SK-N-MC (cell line): ENCODE results near the gene CRELD1.
A peak's percentile ranks its signal among the peaks of the same experiment; 100 is the strongest.

Source experiments
- DNase-seq: peaks from one replicate; pipeline ENCODE4 v3.0.0-alpha.2; 2011; ENCODE audit warnings: low read depth, low spot score
- H3K27ac ChIP-seq: fragments of 200-600 bp; sonication (generic); 2 replicates; pipeline ENCODE4 v1.5.1; 2016; ENCODE audit warnings: mixed run types
- H3K36me3 ChIP-seq: fragments of 200-600 bp; sonication (generic); 2 replicates; pipeline ENCODE4 v1.6.1; 2017; ENCODE audit warnings: antibody characterized with exemption, low read length, mixed read lengths; ENCODE audit not compliant: insufficient read depth
- H3K4me3 ChIP-seq: fragments of 200-600 bp; sonication (generic); 2 replicates; pipeline ENCODE4 v1.5.1; 2016
- H3K9ac ChIP-seq: fragments of 200-600 bp; sonication (generic); 2 replicates; pipeline ENCODE4 v1.8.0; 2017; ENCODE audit warnings: mixed run types, mixed read lengths; ENCODE audit not compliant: insufficient read length
- H3K9me3 ChIP-seq: fragments of 200-600 bp; sonication (generic); 2 replicates; pipeline ENCODE4 v1.6.1; 2017; ENCODE audit warnings: low read depth, mild to moderate bottlenecking, antibody characterized with exemption, low read length, moderate library complexity, mixed read lengths
- EZH2 ChIP-seq: fragments of 200-600 bp; sonication (generic); IDR thresholded peaks from one replicate; pipeline ENCODE4 v1.6.1; 2017; ENCODE audit warnings: antibody characterized with exemption
- FOXP2 ChIP-seq: optimal IDR thresholded peaks from 2 replicates; pipeline ENCODE3; 2011; ENCODE audit warnings: mild to moderate bottlenecking, moderate library complexity; ENCODE audit not compliant: insufficient read depth; ENCODE audit errors: extremely low read length, control extremely low read depth
- POLR2AphosphoS5 ChIP-seq: IDR thresholded peaks from 2 replicates; pipeline ENCODE4 v1.6.1; 2012; ENCODE audit warnings: mild to moderate bottlenecking, low read depth, low read length, borderline replicate concordance

The CRELD1 gene

DNA sequence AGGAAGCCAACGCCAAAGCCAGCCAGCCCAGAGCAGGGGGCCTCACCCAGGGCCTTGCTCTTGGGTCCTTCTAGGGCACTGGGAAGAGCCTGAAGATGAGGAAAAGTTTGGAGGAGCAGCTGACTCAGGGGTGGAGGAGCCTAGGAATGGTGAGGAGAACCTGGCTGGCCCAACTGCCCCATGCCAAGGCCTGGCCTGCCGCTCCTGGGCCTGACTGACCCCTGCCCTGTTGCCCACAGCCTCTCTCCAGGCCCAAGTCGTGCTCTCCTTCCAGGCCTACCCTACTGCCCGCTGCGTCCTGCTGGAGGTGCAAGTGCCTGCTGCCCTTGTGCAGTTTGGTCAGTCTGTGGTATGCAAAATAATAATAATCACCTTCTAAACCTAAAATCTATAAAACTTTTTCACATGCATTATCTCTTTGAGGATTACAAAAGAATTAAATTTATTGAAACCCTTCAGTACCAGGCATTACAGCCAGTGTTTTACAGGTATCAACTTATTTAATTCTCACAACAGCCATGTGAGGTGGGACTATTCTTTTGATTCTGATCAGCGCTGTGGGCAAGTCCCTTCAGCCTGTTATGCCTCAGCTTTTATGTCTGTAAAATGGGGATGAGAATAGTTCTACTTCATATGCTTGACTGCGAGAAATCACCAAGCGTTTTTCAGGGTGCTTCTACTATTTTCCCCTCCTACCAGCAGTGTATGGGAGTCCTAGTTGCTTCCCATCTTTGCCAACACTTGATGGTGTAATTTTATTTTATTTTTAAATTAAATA lies 15.2 kb upstream of the CRELD1 start:
- Histone ChIP-seq H3K9me3 (no peaks in the 10 kb centered on the region), H3K36me3 (no peaks in the 10 kb centered on the region), H3K9ac (no peak overlapping the region), H3K4me3 (no peak overlapping the region), H3K27ac (no peak overlapping the region)
- DNase-seq, result no peak
- TF ChIP-seq POLR2AphosphoS5, result no peak
- no peak for TF ChIP-seq EZH2
- TF ChIP-seq FOXP2, result no peak

DNA sequence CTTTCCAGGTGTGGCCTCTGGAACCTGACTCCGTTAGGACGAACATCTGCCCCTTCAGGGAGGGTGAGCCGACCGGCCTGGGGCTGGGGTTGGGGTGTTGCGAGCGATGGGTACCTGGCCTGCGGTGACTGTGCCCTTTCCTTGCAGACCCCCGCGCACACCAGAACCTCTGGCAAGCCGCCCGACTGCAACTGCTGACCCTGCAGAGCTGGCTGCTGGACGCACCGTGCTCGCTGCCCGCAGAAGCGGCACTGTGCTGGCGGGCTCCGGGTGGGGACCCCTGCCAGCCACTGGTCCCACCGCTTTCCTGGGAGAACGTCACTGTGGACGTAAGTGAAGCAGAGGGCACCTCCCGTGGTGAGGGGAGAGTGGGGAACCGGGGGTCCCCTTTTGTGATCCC lies 5.5 kb upstream of the CRELD1 start:
- TF ChIP-seq POLR2AphosphoS5, result no peak
- TF ChIP-seq FOXP2, result no peak
- TF ChIP-seq EZH2, result no peak
- H3K9ac ChIP-seq, result no peak overlapping the region
- H3K4me3 ChIP-seq, result no peak overlapping the region
- no peak for DNase-seq
- H3K9me3 ChIP-seq, result no peaks in the 10 kb centered on the region
- H3K36me3 ChIP-seq, result no peaks in the 10 kb centered on the region
- no peak overlapping the region for H3K27ac ChIP-seq

DNA sequence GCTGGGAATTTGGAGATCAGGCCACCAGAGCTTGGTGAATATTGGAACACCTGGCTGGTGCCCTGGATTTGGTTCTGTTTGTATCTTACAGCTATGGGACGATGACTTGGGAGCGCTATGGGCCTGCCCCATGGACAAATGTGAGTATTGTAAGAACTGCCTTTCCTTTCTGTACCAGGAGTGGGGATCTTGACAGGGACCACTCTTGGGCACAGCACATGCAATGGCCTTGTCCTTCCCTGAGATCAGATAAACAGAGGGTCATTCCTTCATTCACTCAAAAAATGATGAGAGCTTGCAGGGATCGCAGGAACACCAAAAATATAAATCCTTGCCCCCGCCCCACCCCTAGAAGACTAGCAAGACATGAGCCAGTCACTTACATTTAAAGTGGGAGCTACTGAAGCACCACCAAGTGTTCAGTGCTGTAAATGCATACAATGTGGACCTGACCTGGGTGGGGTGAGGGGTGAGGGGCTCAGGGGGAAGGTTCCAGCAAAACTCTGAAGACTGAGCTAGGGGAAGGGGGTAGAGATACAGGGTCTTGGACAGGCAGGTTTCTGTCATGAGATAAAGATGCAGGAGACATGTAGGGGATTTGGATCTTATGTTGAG lies 2.7 kb upstream of the CRELD1 start:
- Histone ChIP-seq H3K36me3 (no peaks in the 10 kb centered on the region), H3K4me3 (no peak overlapping the region), H3K9ac (no peak overlapping the region), H3K9me3 (no peaks in the 10 kb centered on the region), H3K27ac (no peak overlapping the region)
- DNase-seq, result no peak
- TF ChIP-seq EZH2 (no peak), POLR2AphosphoS5 (no peak), FOXP2 (no peak)

DNA sequence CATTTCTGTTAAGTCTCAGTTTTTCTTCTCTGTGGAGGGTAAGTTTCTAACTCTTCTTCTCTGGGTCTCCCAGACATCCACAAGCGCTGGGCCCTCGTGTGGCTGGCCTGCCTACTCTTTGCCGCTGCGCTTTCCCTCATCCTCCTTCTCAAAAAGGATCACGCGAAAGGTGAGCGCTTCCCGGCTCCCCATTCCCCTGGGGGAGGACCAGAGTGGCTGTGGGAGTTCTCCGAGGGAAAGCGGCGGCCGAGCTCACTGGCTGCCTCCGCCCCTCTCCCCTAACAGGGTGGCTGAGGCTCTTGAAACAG lies 1.1 kb upstream of the CRELD1 start:
- H3K27ac ChIP-seq, result no peak overlapping the region

DNA sequence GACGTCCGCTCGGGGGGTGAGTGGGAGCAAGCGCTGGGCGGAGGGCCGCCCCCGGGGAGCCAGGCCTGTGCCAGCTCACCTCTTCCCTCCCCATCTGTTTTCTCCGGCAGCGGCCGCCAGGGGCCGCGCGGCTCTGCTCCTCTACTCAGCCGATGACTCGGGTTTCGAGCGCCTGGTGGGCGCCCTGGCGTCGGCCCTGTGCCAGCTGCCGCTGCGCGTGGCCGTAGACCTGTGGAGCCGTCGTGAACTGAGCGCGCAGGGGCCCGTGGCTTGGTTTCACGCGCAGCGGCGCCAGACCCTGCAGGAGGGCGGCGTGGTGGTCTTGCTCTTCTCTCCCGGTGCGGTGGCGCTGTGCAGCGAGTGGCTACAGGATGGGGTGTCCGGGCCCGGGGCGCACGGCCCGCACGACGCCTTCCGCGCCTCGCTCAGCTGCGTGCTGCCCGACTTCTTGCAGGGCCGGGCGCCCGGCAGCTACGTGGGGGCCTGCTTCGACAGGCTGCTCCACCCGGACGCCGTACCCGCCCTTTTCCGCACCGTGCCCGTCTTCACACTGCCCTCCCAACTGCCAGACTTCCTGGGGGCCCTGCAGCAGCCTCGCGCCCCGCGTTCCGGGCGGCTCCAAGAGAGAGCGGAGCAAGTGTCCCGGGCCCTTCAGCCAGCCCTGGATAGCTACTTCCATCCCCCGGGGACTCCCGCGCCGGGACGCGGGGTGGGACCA lies 632 bp upstream of the CRELD1 start:
- Histone ChIP-seq H3K36me3 (no peaks in the 10 kb centered on the region), H3K9me3 (no peaks in the 10 kb centered on the region), H3K9ac (no peak overlapping the region), H3K4me3 (peak overlapping the region; percentile 81), H3K27ac (no peak overlapping the region)
- TF ChIP-seq FOXP2 (no peak), EZH2 (no peak), POLR2AphosphoS5 (no peak)
- DNase-seq, result no peak

More for the DNA sequence above, 1.1 kb upstream of the CRELD1 start:
- H3K9me3 ChIP-seq, result no peaks in the 10 kb centered on the region
- no peak for DNase-seq
- H3K4me3 ChIP-seq, result peak overlapping the region; percentile 81
- no peak overlapping the region for H3K9ac ChIP-seq
- no peaks in the 10 kb centered on the region for H3K36me3 ChIP-seq
- TF ChIP-seq FOXP2 (no peak), EZH2 (no peak), POLR2AphosphoS5 (no peak)

DNA sequence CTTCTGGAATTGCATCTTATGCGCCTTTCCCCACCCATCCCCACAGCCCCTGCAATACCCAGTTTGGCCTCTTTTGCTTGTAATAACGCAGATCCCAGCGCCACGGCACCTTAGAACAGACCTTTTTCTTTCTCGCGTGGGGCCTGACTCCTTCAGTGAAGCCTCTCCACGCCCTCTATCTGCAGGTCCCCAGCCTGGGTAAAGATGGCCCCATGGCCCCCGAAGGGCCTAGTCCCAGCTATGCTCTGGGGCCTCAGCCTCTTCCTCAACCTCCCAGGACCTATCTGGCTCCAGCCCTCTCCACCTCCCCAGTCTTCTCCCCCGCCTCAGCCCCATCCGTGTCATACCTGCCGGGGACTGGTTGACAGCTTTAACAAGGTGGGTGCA lies 594 bp downstream of the CRELD1 start:
- TF ChIP-seq POLR2AphosphoS5 (no peak), FOXP2 (no peak), EZH2 (no peak)
- DNase-seq, result no peak
- peak overlapping the region; percentile 81 for H3K4me3 ChIP-seq
- H3K27ac ChIP-seq, result no peak overlapping the region
- peak overlapping the region; percentile 73 for H3K9ac ChIP-seq
- no peaks in the 10 kb centered on the region for H3K36me3 ChIP-seq
- no peaks in the 10 kb centered on the region for H3K9me3 ChIP-seq

DNA sequence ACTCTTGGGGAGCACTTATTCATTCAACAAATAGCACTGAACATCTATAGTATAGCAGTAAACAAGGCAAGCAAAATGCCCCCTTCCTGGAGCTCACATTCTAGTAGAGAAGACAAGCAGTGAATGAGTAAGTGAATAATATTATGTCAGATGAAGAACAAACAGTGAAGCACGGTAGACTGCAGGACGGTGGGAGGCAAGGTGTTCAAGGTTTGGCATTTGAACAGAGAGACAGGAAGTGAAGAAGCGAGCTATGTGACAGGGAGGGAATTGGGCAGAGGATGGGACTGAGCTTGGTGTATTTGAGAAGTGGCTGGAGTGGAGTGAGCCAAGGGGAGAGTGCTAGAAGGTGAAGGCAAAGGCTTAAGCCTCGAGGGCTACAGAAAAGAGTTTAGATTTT lies 1.4 kb downstream of the CRELD1 start:
- H3K36me3 ChIP-seq, result no peaks in the 10 kb centered on the region
- no peaks in the 10 kb centered on the region for H3K9me3 ChIP-seq
- H3K4me3 ChIP-seq, result no peak overlapping the region
- TF ChIP-seq EZH2 (no peak), FOXP2 (no peak), POLR2AphosphoS5 (no peak)
- no peak overlapping the region for H3K9ac ChIP-seq
- no peak for DNase-seq
- H3K27ac ChIP-seq, result no peak overlapping the region

DNA sequence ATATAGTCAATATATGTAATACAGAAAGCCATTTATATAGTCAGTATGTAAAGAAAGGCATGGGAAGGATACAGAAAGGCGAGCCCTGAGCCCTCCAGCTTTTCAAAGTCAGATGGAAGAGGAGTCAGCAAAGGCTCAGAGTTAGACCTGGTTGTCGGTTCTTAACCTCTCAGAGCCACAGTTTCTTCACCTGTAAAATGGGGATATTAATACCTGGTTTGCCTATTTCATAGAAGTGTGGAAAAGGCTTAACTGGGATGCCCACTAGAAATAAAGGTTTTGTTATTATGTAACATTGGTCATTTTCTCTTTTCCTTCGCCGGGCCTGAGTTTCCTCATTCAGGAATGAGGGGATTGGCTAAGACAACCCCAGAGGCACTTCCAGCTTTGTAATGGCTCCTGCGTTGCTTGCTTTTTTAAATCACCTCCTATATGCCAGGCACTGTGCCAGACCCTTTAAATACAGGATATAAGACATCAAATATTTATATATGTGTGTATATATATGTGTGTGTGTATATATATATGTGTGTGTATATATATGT lies 2.4 kb downstream of the CRELD1 start:
- no peak overlapping the region for H3K4me3 ChIP-seq
- H3K9ac ChIP-seq, result no peak overlapping the region
- no peak for DNase-seq
- no peak for TF ChIP-seq FOXP2
- no peak for TF ChIP-seq POLR2AphosphoS5
- TF ChIP-seq EZH2, result no peak
- no peaks in the 10 kb centered on the region for H3K36me3 ChIP-seq
- H3K9me3 ChIP-seq, result no peaks in the 10 kb centered on the region
- no peak overlapping the region for H3K27ac ChIP-seq
